WI38 (cell line): ENCODE data around the gene ZNF146.

Experiments
- H3K4me3 ChIP-seq: 2 replicates; pipeline ENCODE4 v1.5.1; 2011; ENCODE audit warnings: low read depth, mild to moderate bottlenecking, control low read depth, low read length
- CTCF ChIP-seq: IDR thresholded peaks from 2 replicates; pipeline ENCODE4 v1.5.1; 2012; ENCODE audit warnings: low read depth, mild to moderate bottlenecking, control low read depth, low read length

The ZNF146 gene

GRCh38 chr19:36236946-36237310, 22.0 kb downstream of the ZNF146 start:
- TF ChIP-seq CTCF = no peak
- H3K4me3 ChIP-seq = no peak overlapping the region

- H3K4me3 ChIP-seq = no peak overlapping the region
- TF ChIP-seq CTCF = no peak
Observed at GRCh38 chr19:36244066-36244465, 29.2 kb downstream of the ZNF146 start.

- no peak for TF ChIP-seq CTCF
- no peak overlapping the region for H3K4me3 ChIP-seq
Observed at GRCh38 chr19:36245210-36246005, 30.5 kb downstream of the ZNF146 start.

- TF ChIP-seq CTCF = no peak
- no peak overlapping the region for H3K4me3 ChIP-seq
Observed at GRCh38 chr19:36246006-36246481, 31.1 kb downstream of the ZNF146 start.

- TF ChIP-seq CTCF = no peak
- no peak overlapping the region for H3K4me3 ChIP-seq
Observed at GRCh38 chr19:36252047-36252446, 37.1 kb downstream of the ZNF146 start.

GRCh38 chr19:36254848-36255247, 39.9 kb downstream of the ZNF146 start:
- TF ChIP-seq CTCF = no peak
- no peak overlapping the region for H3K4me3 ChIP-seq

GRCh38 chr19:36255316-36255715, 40.4 kb downstream of the ZNF146 start:
- TF ChIP-seq CTCF = no peak
- no peak overlapping the region for H3K4me3 ChIP-seq
